ENCODE data around the gene COQ8A. TPM values are rescaled to one million over a fixed set of nuclear protein-coding genes. Genes with fewer than 3 reads are reported as not detected.
A peak's percentile ranks its signal among the peaks of the same experiment; 100 is the strongest.
"Not testable (repeated sequence)": the region's sequence is repeated elsewhere in the genome, so short reads cannot be mapped to it uniquely, and the experiment has no call there.

Gene COQ8A
- total RNA-seq, 6 experiments from 2014 or later = 51.6 to 78.1 (median 69.6) TPM

DNA sequence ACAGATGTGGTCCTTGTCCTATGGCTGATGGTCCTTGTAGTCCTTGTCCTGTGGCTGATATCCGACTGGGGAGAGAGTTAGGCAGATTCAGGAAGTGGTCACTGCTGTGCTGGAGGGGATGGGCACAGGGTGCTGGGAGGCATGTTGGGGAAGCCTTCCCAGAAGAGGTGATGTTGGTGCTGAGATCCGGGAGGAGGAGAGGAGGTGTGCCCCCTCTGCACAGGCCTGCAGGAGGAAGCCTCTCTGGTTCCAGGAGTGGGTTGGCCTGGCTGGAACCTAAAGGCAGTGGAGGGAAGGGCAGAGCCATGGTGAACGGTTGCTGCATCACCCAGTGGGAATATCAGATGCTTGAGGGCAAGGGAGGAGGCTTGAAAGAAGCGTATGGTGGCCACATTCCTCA, 14.7 kb downstream of the COQ8A start:
- no peaks in the 10 kb centered on the region for H3K9me3 ChIP-seq
- DNase-seq = peak in 1 of 3 donors; percentile 16
- no peak overlapping the region for H3K4me3 ChIP-seq
- WGBS (ENCODE audit: insufficient coverage, low coverage, low lambda C conversion rate, missing lambda C conversion rate) = 100% methylated on average over 1 of the region's 4 CpGs
- H3K27me3 ChIP-seq = no peaks in the 10 kb centered on the region
- peaks cover 0 to 2% (median 0%) of the 10 kb centered on the region in 4 donors for H3K36me3 ChIP-seq
- no peak for TF ChIP-seq POLR2A (IDR thresholded peaks at IDR 0.05)
- no peak for TF ChIP-seq CTCF (IDR thresholded peaks at IDR 0.05)
- ATAC-seq = peak in 1 of 4 donors; percentile 11
- peaks cover 0 to 18% (median 3%) of the 10 kb centered on the region in 4 donors for H3K4me1 ChIP-seq
- H3K27ac ChIP-seq = no peak overlapping the region
- intact Hi-C loops (cut with DNase I) = no loop called here

DNA sequence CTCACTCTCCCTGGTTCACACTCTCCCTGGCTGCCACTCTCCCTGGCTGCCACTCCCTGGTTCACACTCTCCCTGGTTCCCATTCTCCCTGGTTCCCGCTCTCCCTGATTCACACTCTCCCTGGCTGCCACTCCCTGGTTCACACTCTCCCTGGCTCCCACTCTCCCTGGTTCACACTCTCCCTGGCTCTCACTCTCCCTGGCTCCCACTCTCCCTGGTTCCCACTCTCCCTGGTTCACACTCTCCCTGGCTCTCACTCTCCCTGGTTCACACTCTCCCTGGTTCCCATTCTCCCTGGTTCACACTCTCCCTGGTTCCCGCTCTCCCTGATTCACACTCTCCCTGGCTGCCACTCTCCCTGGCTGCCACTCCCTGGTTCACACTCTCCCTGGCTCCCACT, 15.8 kb downstream of the COQ8A start:
- H3K4me1 ChIP-seq = peaks cover 0 to 18% (median 3%) of the 10 kb centered on the region in 4 donors
- intact Hi-C loops (cut with DNase I); H3K4me3 ChIP-seq: not testable (repeated sequence)

GRCh38 chr1:226956942-226957713, 17.0 kb downstream of the COQ8A start:
- WGBS (ENCODE audit: insufficient coverage, low coverage, low lambda C conversion rate, missing lambda C conversion rate) = 92% methylated on average over 6 of the region's 6 CpGs
- Histone ChIP-seq H3K27me3 (no peaks in the 10 kb centered on the region), H3K36me3 (no peaks in the 10 kb centered on the region), H3K27ac (no peak overlapping the region), H3K4me1 (peaks cover 0 to 13% (median 3%) of the 10 kb centered on the region in 4 donors), H3K9me3 (no peaks in the 10 kb centered on the region), H3K4me3 (no peak overlapping the region)
- intact Hi-C loops (cut with DNase I) = no loop called here
- no peak for TF ChIP-seq CTCF (IDR thresholded peaks at IDR 0.05)
- TF ChIP-seq POLR2A (IDR thresholded peaks at IDR 0.05) = no peak
- DNase-seq (no peak), ATAC-seq (no peak)

More for the DNA sequence above, 15.8 kb downstream of the COQ8A start:
- H3K27ac ChIP-seq, H3K9me3 ChIP-seq, ATAC-seq, H3K27me3 ChIP-seq, H3K36me3 ChIP-seq, DNase-seq: not testable (repeated sequence)
- WGBS (ENCODE audit: insufficient coverage, low coverage, low lambda C conversion rate, missing lambda C conversion rate) = 100% methylated on average over 2 of the region's 2 CpGs

GRCh38 chr1:226957714-226958113, 17.6 kb downstream of the COQ8A start:
- Histone ChIP-seq H3K9me3 (no peaks in the 10 kb centered on the region), H3K4me3 (no peak overlapping the region), H3K36me3 (no peaks in the 10 kb centered on the region), H3K4me1 (peaks cover 0 to 13% (median 3%) of the 10 kb centered on the region in 4 donors), H3K27ac (no peak overlapping the region), H3K27me3 (no peaks in the 10 kb centered on the region)
- intact Hi-C loops (cut with DNase I) = no loop called here
- DNase-seq (peak in 1 of 3 donors; percentile 16), ATAC-seq (peak in 1 of 4 donors; percentile 20)
- WGBS (ENCODE audit: insufficient coverage, low coverage, low lambda C conversion rate, missing lambda C conversion rate) = 75% methylated on average over 8 of the region's 11 CpGs
- TF ChIP-seq CTCF (IDR thresholded peaks at IDR 0.05) = no peak
- TF ChIP-seq POLR2A (IDR thresholded peaks at IDR 0.05) = no peak

- Histone ChIP-seq H3K36me3 (no peaks in the 10 kb centered on the region), H3K4me3 (no peak overlapping the region), H3K27me3 (no peaks in the 10 kb centered on the region), H3K27ac (no peak overlapping the region), H3K9me3 (no peaks in the 10 kb centered on the region), H3K4me1 (peaks cover 0 to 13% (median 3%) of the 10 kb centered on the region in 4 donors)
- ATAC-seq = peak; percentile 59 to 82 (median 65)
- WGBS (ENCODE audit: insufficient coverage, low coverage, low lambda C conversion rate, missing lambda C conversion rate) = 73% methylated on average over 10 of the region's 13 CpGs
- intact Hi-C loops (cut with DNase I) = no loop called here
- no peak for TF ChIP-seq POLR2A (IDR thresholded peaks at IDR 0.05)
- TF ChIP-seq CTCF (IDR thresholded peaks at IDR 0.05) = no peak
- peak in 1 of 3 donors; percentile 44 for DNase-seq
Measured at GRCh38 chr1:226958300-226958699, 18.2 kb downstream of the COQ8A start.
